Cardiac fibroblast (primary cell): Measurements from ENCODE around the gene PLIN4.
A peak's percentile ranks its signal among the peaks of the same experiment; 100 is the strongest.

ENCODE experiments used
- DNase-seq, 2 donors: peaks; one replicate each; pipeline versions ENCODE4 v3.0.0 to v3.0.0-alpha.2; 2010; ENCODE audit warnings: low read depth in 2 of 2
- H3K4me3 ChIP-seq, 2 donors: replicated peaks in 1 of 2; 1 replicate in 1 of 2; 2 replicates in 1 of 2; pipeline ENCODE4 v1.5.1; 2011; ENCODE audit warnings: low read depth in 2 of 2, low read length in 2 of 2, mild to moderate bottlenecking in 2 of 2, moderate library complexity in 1 of 2
- CTCF ChIP-seq: IDR thresholded peaks from one replicate; pipeline ENCODE4 v1.5.1; 2011; ENCODE audit warnings: low read depth, mild to moderate bottlenecking, low read length, inconsistent platforms

PLIN4 gene

GRCh38 chr19:4553092-4553695 is 34.9 kb upstream of the PLIN4 start:
- TF ChIP-seq CTCF: no peak
- DNase-seq: no peak
- no peak overlapping the region for H3K4me3 ChIP-seq

GRCh38 chr19:4552525-4552819 is 34.2 kb upstream of the PLIN4 start:
- no peak overlapping the region for H3K4me3 ChIP-seq
- TF ChIP-seq CTCF: no peak
- no peak for DNase-seq

- H3K4me3 ChIP-seq: no peak overlapping the region
- DNase-seq: no peak
- TF ChIP-seq CTCF: no peak
Observed at GRCh38 chr19:4550479-4551050, 32.3 kb upstream of the PLIN4 start.

GRCh38 chr19:4550018-4550417 is 31.7 kb upstream of the PLIN4 start:
- no peak for DNase-seq
- H3K4me3 ChIP-seq: no peak overlapping the region
- TF ChIP-seq CTCF: no peak

- no peak for TF ChIP-seq CTCF
- DNase-seq: no peak
- H3K4me3 ChIP-seq: no peak overlapping the region
Observed at GRCh38 chr19:4548238-4548584, 29.9 kb upstream of the PLIN4 start.

- TF ChIP-seq CTCF: peak; percentile 47
- DNase-seq: peak; percentile 29 to 39
- H3K4me3 ChIP-seq: no peak overlapping the region
Observed at GRCh38 chr19:4547303-4548237, 29.3 kb upstream of the PLIN4 start.
